Kidney epithelial cell (primary cell): ENCODE data around the gene STK35. TPM values are rescaled to one million over a fixed set of nuclear protein-coding genes. Genes with fewer than 3 reads are reported as not detected.

Experiments
- DNase-seq: peaks from one replicate; pipeline ENCODE4 v3.0.0-alpha.2; 2010; ENCODE audit warnings: low read depth
- H3K27me3 ChIP-seq: 2 replicates; pipeline ENCODE4 v1.6.0; 2011; ENCODE audit warnings: low read length; ENCODE audit not compliant: control insufficient read depth, insufficient read depth
- H3K36me3 ChIP-seq: 2 replicates; pipeline ENCODE4 v1.5.1; 2011; ENCODE audit warnings: low read length; ENCODE audit not compliant: control insufficient read depth, insufficient read depth
- H3K4me3 ChIP-seq: 2 replicates; pipeline ENCODE4 v1.5.1; 2011; ENCODE audit warnings: low read depth, mild to moderate bottlenecking, control low read depth, low read length
- total RNA-seq: library from RNA; depleted of rRNA; stranded (reverse); fragments of >200 nt; gene quantifications from 2 replicates; pipeline ENCODE4 v1.2.3, GENCODE V29; 2015
- TF ChIP-seq, protein P1 (sequence below): IDR thresholded peaks from 2 replicates; pipeline ENCODE4 v1.5.1; 2011; ENCODE audit warnings: mild to moderate bottlenecking, moderate library complexity, low read length, control low read depth, inconsistent platforms; ENCODE audit not compliant: insufficient read depth, poor library complexity, severe bottlenecking

The STK35 gene
- total RNA-seq, 1 donor from 2014 or later: 18.0 TPM

DNA sequence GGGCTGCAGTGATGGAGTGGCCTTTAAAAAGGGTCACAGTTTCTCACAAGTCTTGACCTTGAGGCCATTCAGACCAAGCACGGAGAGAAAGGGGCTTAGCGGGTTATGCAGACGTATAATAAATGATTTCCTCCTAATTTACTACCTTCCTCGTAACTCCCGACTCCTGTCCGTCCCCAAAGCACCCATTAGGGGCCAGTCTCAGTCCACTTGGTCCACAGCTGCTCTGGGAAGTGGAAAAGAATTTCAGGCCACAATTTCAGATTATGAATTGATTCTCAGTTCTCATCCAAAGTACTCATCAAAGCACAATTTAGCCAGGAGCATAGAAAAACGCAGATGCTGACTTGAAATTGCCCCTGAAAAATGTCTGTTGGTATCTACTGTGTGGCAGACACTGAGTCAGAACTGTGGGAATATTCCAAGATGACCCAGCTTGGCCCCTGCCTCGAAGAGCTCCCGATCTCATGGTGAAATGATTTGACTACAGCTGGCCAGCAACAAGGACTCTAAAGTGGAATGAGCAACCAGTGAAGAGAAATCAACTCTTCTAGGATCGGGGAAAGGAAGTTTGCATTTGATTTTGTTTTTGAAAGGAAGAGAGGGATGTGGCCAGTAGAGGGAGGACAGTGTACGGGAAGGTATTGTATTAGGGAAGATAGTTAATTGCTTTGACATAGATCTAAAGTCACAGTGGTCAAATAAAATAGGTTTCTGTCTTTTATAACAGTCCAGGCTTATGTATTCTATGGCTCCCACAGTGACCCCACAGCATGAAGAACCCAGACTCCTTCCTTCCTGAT lies 15.2 kb upstream of the STK35 start:
- TF ChIP-seq, protein P1, sequence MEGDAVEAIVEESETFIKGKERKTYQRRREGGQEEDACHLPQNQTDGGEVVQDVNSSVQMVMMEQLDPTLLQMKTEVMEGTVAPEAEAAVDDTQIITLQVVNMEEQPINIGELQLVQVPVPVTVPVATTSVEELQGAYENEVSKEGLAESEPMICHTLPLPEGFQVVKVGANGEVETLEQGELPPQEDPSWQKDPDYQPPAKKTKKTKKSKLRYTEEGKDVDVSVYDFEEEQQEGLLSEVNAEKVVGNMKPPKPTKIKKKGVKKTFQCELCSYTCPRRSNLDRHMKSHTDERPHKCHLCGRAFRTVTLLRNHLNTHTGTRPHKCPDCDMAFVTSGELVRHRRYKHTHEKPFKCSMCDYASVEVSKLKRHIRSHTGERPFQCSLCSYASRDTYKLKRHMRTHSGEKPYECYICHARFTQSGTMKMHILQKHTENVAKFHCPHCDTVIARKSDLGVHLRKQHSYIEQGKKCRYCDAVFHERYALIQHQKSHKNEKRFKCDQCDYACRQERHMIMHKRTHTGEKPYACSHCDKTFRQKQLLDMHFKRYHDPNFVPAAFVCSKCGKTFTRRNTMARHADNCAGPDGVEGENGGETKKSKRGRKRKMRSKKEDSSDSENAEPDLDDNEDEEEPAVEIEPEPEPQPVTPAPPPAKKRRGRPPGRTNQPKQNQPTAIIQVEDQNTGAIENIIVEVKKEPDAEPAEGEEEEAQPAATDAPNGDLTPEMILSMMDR: no peak
- no peaks in the 10 kb centered on the region for H3K36me3 ChIP-seq
- no peak for DNase-seq
- peaks cover 7% of the 10 kb centered on the region for H3K27me3 ChIP-seq
- no peak overlapping the region for H3K4me3 ChIP-seq

DNA sequence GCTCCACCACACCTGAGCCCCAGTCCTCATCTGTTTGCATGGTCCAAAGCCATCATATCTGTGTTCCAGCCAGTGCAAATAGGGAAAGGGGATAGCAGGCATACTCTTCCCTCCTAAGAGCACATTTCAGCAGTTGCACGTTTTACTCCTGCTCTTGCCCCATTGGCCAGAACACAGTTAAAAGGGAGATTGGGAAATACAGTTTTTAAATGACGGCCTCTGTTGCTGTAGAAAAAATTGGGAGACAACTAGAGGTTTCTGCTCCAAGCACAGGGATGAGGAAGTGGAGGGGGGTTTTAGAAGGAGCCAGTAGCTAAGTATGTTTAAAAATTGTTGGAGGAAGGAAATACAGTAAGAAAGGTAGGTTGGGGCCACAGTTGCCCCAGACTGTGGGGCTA lies 14.6 kb upstream of the STK35 start:
- DNase-seq: no peak

DNA sequence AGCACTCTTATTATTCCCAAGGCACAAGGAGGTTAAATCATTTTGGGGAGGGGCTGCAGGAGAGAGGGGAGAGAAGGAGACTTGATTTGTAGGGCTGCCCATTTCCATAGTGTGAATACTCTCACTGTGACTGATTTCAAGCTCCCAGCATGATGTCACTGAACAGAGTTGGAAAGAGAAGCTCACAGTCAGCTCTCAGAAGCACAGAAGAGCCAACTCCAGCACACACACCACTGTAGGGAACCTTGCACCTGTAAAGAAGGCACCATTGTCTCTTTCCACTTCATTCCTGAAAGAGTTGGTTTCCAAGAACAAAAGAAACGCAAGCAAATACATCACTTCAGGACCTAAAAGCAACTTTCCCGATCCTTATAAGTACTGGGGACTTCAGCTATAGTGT lies 12.7 kb upstream of the STK35 start:
- TF ChIP-seq, protein P1: no peak
- no peak for DNase-seq
- H3K4me3 ChIP-seq: no peak overlapping the region
- no peaks in the 10 kb centered on the region for H3K36me3 ChIP-seq
- H3K27me3 ChIP-seq: peaks cover 11% of the 10 kb centered on the region

More for the DNA sequence above, 14.6 kb upstream of the STK35 start:
- TF ChIP-seq, protein P1: no peak
- Histone ChIP-seq H3K27me3 (peaks cover 10% of the 10 kb centered on the region), H3K36me3 (no peaks in the 10 kb centered on the region), H3K4me3 (no peak overlapping the region)

DNA sequence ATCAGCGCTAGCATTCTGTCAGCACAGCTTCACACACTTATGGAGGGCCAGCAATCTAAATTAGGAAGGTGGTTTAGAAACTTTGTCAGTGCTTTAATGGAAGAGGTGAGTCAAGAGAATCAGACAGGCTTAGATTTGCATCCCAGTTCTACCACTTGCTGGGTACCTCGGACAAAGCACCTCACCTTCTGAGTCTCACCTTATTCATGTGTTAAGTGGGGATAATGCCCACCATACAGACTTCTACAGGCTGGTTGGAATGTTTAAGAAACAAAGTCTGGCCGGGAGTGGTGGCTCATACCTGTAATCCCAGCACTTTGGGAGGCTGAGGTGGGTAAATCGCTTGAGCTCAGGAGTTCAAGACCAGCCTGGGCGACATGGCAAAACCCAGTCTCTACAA lies 12.2 kb upstream of the STK35 start:
- no peak overlapping the region for H3K4me3 ChIP-seq
- TF ChIP-seq, protein P1: no peak
- peaks cover 17% of the 10 kb centered on the region for H3K27me3 ChIP-seq
- DNase-seq: no peak
- no peaks in the 10 kb centered on the region for H3K36me3 ChIP-seq

DNA sequence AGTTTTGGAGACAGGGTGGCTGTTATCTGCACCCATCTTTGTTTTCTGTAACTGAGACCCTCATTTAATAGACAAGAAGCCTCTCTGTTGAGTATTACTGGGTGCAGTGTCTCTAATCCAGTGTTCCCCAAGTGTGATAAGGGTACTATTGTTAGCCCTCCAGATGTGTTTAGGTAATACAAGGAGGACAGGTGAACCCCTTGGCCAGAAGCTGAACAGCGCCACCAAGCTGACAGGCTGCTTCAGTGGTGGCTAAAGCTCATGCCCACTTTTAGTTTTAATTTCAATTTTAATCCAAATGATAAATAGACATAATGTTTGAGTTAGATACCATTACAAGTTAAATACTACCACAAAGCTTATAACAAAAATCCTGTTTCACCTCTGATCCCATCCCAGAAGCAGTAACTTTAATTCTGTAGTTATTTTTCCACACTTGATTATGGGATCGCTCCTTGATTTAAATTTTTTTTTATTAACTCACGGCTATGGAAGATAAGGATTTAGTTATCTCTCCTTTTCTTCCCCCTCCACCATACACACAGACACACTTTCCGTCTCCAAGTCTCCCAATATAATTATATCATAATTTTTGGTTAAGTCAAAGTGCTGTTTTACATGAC lies 8.4 kb upstream of the STK35 start:
- no peak overlapping the region for H3K4me3 ChIP-seq
- DNase-seq: no peak
- TF ChIP-seq, protein P1: peak; percentile 78
- peaks cover 19% of the 10 kb centered on the region for H3K27me3 ChIP-seq
- H3K36me3 ChIP-seq: no peaks in the 10 kb centered on the region
